NT2/D1 (cell line): ENCODE data around the gene CAMTA1.

Source experiments
- DNase-seq: peaks from one replicate; pipeline ENCODE4 v3.0.0-alpha.2; 2011; ENCODE audit warnings: low read depth, low spot score
- H3K27me3 ChIP-seq: 2 replicates; pipeline ENCODE4 v1.6.0; 2011; ENCODE audit warnings: mild to moderate bottlenecking; ENCODE audit not compliant: insufficient read length, insufficient read depth
- H3K36me3 ChIP-seq: 2 replicates; pipeline ENCODE4 v1.6.1; 2011; ENCODE audit warnings: mild to moderate bottlenecking, low read length, mixed read lengths; ENCODE audit not compliant: insufficient read depth, insufficient read length
- H3K4me1 ChIP-seq: 2 replicates; pipeline ENCODE4 v1.5.1; 2011; ENCODE audit not compliant: insufficient read depth, insufficient read length
- H3K4me3 ChIP-seq: 2 replicates; pipeline ENCODE4 v1.5.1; 2011; ENCODE audit warnings: low read depth; ENCODE audit not compliant: insufficient read length
- H3K9ac ChIP-seq: 2 replicates; pipeline ENCODE4 v1.6.0; 2011; ENCODE audit warnings: low read depth; ENCODE audit not compliant: insufficient read length
- H3K9me3 ChIP-seq: 2 replicates; pipeline ENCODE4 v1.5.1; 2011; ENCODE audit warnings: mild to moderate bottlenecking, low read length; ENCODE audit not compliant: insufficient read depth
- SUZ12 ChIP-seq: IDR thresholded peaks from 2 replicates; pipeline ENCODE4 v1.6.1; 2011; ENCODE audit not compliant: insufficient read length, insufficient read depth; ENCODE audit errors: extremely low read depth
- YY1 ChIP-seq: IDR thresholded peaks from 2 replicates; pipeline ENCODE4 v1.6.1; 2011; ENCODE audit not compliant: insufficient read length, insufficient read depth
- ZNF274 ChIP-seq: IDR thresholded peaks from 2 replicates; pipeline ENCODE4 v1.6.1; 2011; ENCODE audit warnings: mild to moderate bottlenecking, low read depth, low read length

The CAMTA1 gene

GRCh38 chr1:7186382-7187111 lies 401.3 kb downstream of the CAMTA1 start:
- DNase-seq = no peak
- no peaks in the 10 kb centered on the region for H3K9me3 ChIP-seq
- H3K9ac ChIP-seq = no peak overlapping the region
- H3K4me3 ChIP-seq = no peak overlapping the region
- H3K36me3 ChIP-seq = no peaks in the 10 kb centered on the region
- no peaks in the 10 kb centered on the region for H3K27me3 ChIP-seq
- H3K4me1 ChIP-seq = no peaks in the 10 kb centered on the region
- TF ChIP-seq ZNF274 = no peak
- no peak for TF ChIP-seq YY1

GRCh38 chr1:7187112-7187493 lies 401.8 kb downstream of the CAMTA1 start:
- no peak overlapping the region for H3K9ac ChIP-seq
- no peaks in the 10 kb centered on the region for H3K36me3 ChIP-seq
- TF ChIP-seq YY1 (no peak), ZNF274 (no peak), SUZ12 (no peak)
- H3K9me3 ChIP-seq = no peaks in the 10 kb centered on the region
- DNase-seq = no peak
- no peaks in the 10 kb centered on the region for H3K4me1 ChIP-seq
- H3K4me3 ChIP-seq = no peak overlapping the region
- H3K27me3 ChIP-seq = no peaks in the 10 kb centered on the region

GRCh38 chr1:7190261-7190660 lies 405.0 kb downstream of the CAMTA1 start:
- no peak overlapping the region for H3K9ac ChIP-seq
- no peaks in the 10 kb centered on the region for H3K4me1 ChIP-seq
- TF ChIP-seq SUZ12 = no peak
- H3K36me3 ChIP-seq = no peaks in the 10 kb centered on the region
- H3K9me3 ChIP-seq = no peaks in the 10 kb centered on the region
- no peak for DNase-seq
- H3K27me3 ChIP-seq = no peaks in the 10 kb centered on the region
- no peak overlapping the region for H3K4me3 ChIP-seq

- TF ChIP-seq YY1 (no peak), SUZ12 (no peak), ZNF274 (no peak)
- no peaks in the 10 kb centered on the region for H3K4me1 ChIP-seq
- H3K9me3 ChIP-seq = no peaks in the 10 kb centered on the region
- DNase-seq = no peak
- H3K4me3 ChIP-seq = no peak overlapping the region
- no peaks in the 10 kb centered on the region for H3K36me3 ChIP-seq
- no peaks in the 10 kb centered on the region for H3K27me3 ChIP-seq
- no peak overlapping the region for H3K9ac ChIP-seq
Observed at GRCh38 chr1:7192453-7192852, 407.2 kb downstream of the CAMTA1 start.

GRCh38 chr1:7196036-7196911 lies 411.0 kb downstream of the CAMTA1 start:
- H3K36me3 ChIP-seq = no peaks in the 10 kb centered on the region
- H3K9ac ChIP-seq = no peak overlapping the region
- H3K4me3 ChIP-seq = no peak overlapping the region
- TF ChIP-seq ZNF274 = no peak
- no peak for TF ChIP-seq YY1
- TF ChIP-seq SUZ12 = no peak
- H3K4me1 ChIP-seq = peaks cover 4% of the 10 kb centered on the region
- H3K9me3 ChIP-seq = no peaks in the 10 kb centered on the region
- no peak for DNase-seq
- H3K27me3 ChIP-seq = no peaks in the 10 kb centered on the region

GRCh38 chr1:7198664-7199063 lies 413.4 kb downstream of the CAMTA1 start:
- no peaks in the 10 kb centered on the region for H3K27me3 ChIP-seq
- no peak for DNase-seq
- no peak overlapping the region for H3K9ac ChIP-seq
- H3K4me1 ChIP-seq = peaks cover 4% of the 10 kb centered on the region
- TF ChIP-seq ZNF274 (no peak), SUZ12 (no peak), YY1 (no peak)
- H3K36me3 ChIP-seq = no peaks in the 10 kb centered on the region
- no peaks in the 10 kb centered on the region for H3K9me3 ChIP-seq
- no peak overlapping the region for H3K4me3 ChIP-seq

GRCh38 chr1:7199077-7199779 lies 414.0 kb downstream of the CAMTA1 start:
- TF ChIP-seq YY1 (no peak), SUZ12 (no peak), ZNF274 (no peak)
- Histone ChIP-seq H3K9me3 (no peaks in the 10 kb centered on the region), H3K27me3 (no peaks in the 10 kb centered on the region), H3K36me3 (no peaks in the 10 kb centered on the region), H3K9ac (peak overlapping the region; percentile 56), H3K4me1 (peaks cover 4% of the 10 kb centered on the region), H3K4me3 (no peak overlapping the region)
- DNase-seq = no peak
